Measurements from ENCODE around the gene ZIC4.

ZIC4 gene

GRCh38 chr3:147389717-147390116 lies 16.6 kb downstream of the ZIC4 start:
- DNase-seq = no peak

GRCh38 chr3:147388700-147389580 lies 17.4 kb downstream of the ZIC4 start:
- DNase-seq = no peak

- DNase-seq = no peak
Measured at GRCh38 chr3:147387885-147388699, 18.3 kb downstream of the ZIC4 start.

- no peak for DNase-seq
Measured at GRCh38 chr3:147387291-147387884, 19.0 kb downstream of the ZIC4 start.

GRCh38 chr3:147385059-147386012 lies 21.0 kb downstream of the ZIC4 start:
- no peak for DNase-seq

- no peak for DNase-seq
Measured at GRCh38 chr3:147384210-147385058, 21.9 kb downstream of the ZIC4 start.

GRCh38 chr3:147383617-147384016 lies 22.7 kb downstream of the ZIC4 start:
- no peak for DNase-seq

GRCh38 chr3:147381596-147381995 lies 24.7 kb downstream of the ZIC4 start:
- no peak for DNase-seq

GRCh38 chr3:147380977-147381376 lies 25.4 kb downstream of the ZIC4 start:
- no peak for DNase-seq

- DNase-seq = no peak
Measured at GRCh38 chr3:147380387-147380951, 25.9 kb downstream of the ZIC4 start.

- DNase-seq = no peak
Measured at GRCh38 chr3:147379651-147380050, 26.7 kb downstream of the ZIC4 start.

- DNase-seq = no peak
Measured at GRCh38 chr3:147377412-147378367, 28.7 kb downstream of the ZIC4 start.

- no peak for DNase-seq
Measured at GRCh38 chr3:147373301-147373700, 33.0 kb downstream of the ZIC4 start.

- no peak for DNase-seq
Measured at GRCh38 chr3:147372525-147373027, 33.8 kb downstream of the ZIC4 start.

- DNase-seq = no peak
Measured at GRCh38 chr3:147371771-147372340, 34.5 kb downstream of the ZIC4 start.

GRCh38 chr3:147371140-147371539 lies 35.2 kb downstream of the ZIC4 start:
- no peak for DNase-seq

GRCh38 chr3:147370349-147370748 lies 36.0 kb downstream of the ZIC4 start:
- DNase-seq = no peak

GRCh38 chr3:147369661-147370123 lies 36.7 kb downstream of the ZIC4 start:
- DNase-seq = no peak

GRCh38 chr3:147369231-147369630 lies 37.1 kb downstream of the ZIC4 start:
- DNase-seq = no peak
